A673 (cell line): ENCODE data around the gene ALOXE3.

Source experiments
- CTCF ChIP-seq: fragments of 300-800, 200-600 bp; sonication (generic); conservative IDR thresholded peaks from 2 replicates; pipeline ENCODE4 v1.5.1; 2017; ENCODE audit warnings: low read depth, mild to moderate bottlenecking, antibody characterized with exemption, low read length, moderate library complexity, mixed read lengths
- EZH2 ChIP-seq: fragments of 200-600 bp; sonication (generic); IDR thresholded peaks from 2 replicates; pipeline ENCODE4 v1.6.1; 2017; ENCODE audit warnings: borderline replicate concordance, low read depth, mild to moderate bottlenecking, mixed read lengths, antibody characterized with exemption, low read length; ENCODE audit not compliant: poor library complexity, severe bottlenecking

- no peak for TF ChIP-seq CTCF
- TF ChIP-seq EZH2, result no peak
These were observed 49.2 kb upstream of the ALOXE3 start for GRCh38 chr17:8167526-8167925.
